Heart left ventricle (tissue), 13 donors: ENCODE measurements around the gene CCDC88A.

ENCODE experiments used
- CTCF ChIP-seq, 12 donors: fragments of 200-600 bp; sonication (generic) in 4 of 12; IDR thresholded peaks; one replicate each; pipeline versions ENCODE4 v1.5.0 to v1.8.0; 2018 to 2022; ENCODE audit warnings: antibody characterized with exemption in 12 of 12, mild to moderate bottlenecking in 5 of 12
- POLR2A ChIP-seq, 2 donors: fragments of 450-650 bp; IDR thresholded peaks; one replicate each; pipeline ENCODE4 v1.6.1; 2017; ENCODE audit warnings: antibody characterized with exemption in 2 of 2, mild to moderate bottlenecking in 2 of 2, moderate library complexity in 2 of 2
- donor health status: ischemic (EF 13 %, LVEDD 7.1; RV severe dilation, severe dysfunction).
- donor health status: DM: no; HTN: yes; CAD: no.
- donor health status: DM: no; HTN: no; CAD: no.
- donor health status: ischemic (EF 25% LVEDD 6.9; RV normal size, moderate dysfunction).
- donor health status: ischemic (EF 25% LVEDD 5.7; RV mildly dilated, moderate dysfunction).
- donor health status: ischemic (EF 35%, LVEDD 5.7; RV mildly dilated, moderate dysfunction).
- donor health status: nonischemic (EF 11% LVEDD 7.7; RV severe dilation, severe dysfunction).
- donor health status: DM: yes; HTN: yes; CAD: no.
- donor health status: PGD.
- donor health status: ischemic (EF 29% LVEDD 5.4; RV normal size, mild dysfunction).
- donor health status: nonischemic (EF 23%, LVEDD 6.1; RV moderate dilation, normal function).

- no peak for TF ChIP-seq CTCF (IDR thresholded peaks at IDR 0.05)
- TF ChIP-seq POLR2A (IDR thresholded peaks at IDR 0.05), result no peak
These were observed 142.3 kb downstream of the CCDC88A start for GRCh38 chr2:55277310-55277709.
